Measurements from ENCODE around the gene BCL11B.

BCL11B gene

GRCh38 chr14:99132821-99133635 lies 139.0 kb downstream of the BCL11B start:
- Mint-ChIP-seq H3K36me3 (ENCODE audit: low read depth) (no peaks in the 10 kb centered on the region), H3K9me3 (no peaks in the 10 kb centered on the region), H3K27me3 (ENCODE audit: low read depth) (no peaks in the 10 kb centered on the region), H3K27ac (no peak overlapping the region), H3K4me3 (no peak overlapping the region), H3K4me1 (ENCODE audit: low read depth) (peaks cover 7% of the 10 kb centered on the region)
- DNase-seq (ENCODE audit: low spot score) = no peak

- Mint-ChIP-seq H3K4me3 (no peak overlapping the region), H3K4me1 (ENCODE audit: low read depth) (peaks cover 7% of the 10 kb centered on the region), H3K9me3 (no peaks in the 10 kb centered on the region), H3K27ac (no peak overlapping the region), H3K27me3 (ENCODE audit: low read depth) (no peaks in the 10 kb centered on the region), H3K36me3 (ENCODE audit: low read depth) (no peaks in the 10 kb centered on the region)
- DNase-seq (ENCODE audit: low spot score) = no peak
Measured at GRCh38 chr14:99131632-99132271, 140.2 kb downstream of the BCL11B start.

GRCh38 chr14:99129998-99130397 lies 142.0 kb downstream of the BCL11B start:
- no peaks in the 10 kb centered on the region for H3K9me3 Mint-ChIP-seq
- no peak overlapping the region for H3K4me3 Mint-ChIP-seq
- no peak for DNase-seq (ENCODE audit: low spot score)
- no peak overlapping the region for H3K27ac Mint-ChIP-seq
- H3K36me3 Mint-ChIP-seq (ENCODE audit: low read depth) = no peaks in the 10 kb centered on the region
- H3K27me3 Mint-ChIP-seq (ENCODE audit: low read depth) = no peaks in the 10 kb centered on the region
- H3K4me1 Mint-ChIP-seq (ENCODE audit: low read depth) = peaks cover 7% of the 10 kb centered on the region

GRCh38 chr14:99129211-99129696 lies 142.7 kb downstream of the BCL11B start:
- H3K27ac Mint-ChIP-seq = no peak overlapping the region
- peaks cover 7% of the 10 kb centered on the region for H3K4me1 Mint-ChIP-seq (ENCODE audit: low read depth)
- H3K27me3 Mint-ChIP-seq (ENCODE audit: low read depth) = no peaks in the 10 kb centered on the region
- H3K4me3 Mint-ChIP-seq = no peak overlapping the region
- no peaks in the 10 kb centered on the region for H3K36me3 Mint-ChIP-seq (ENCODE audit: low read depth)
- no peaks in the 10 kb centered on the region for H3K9me3 Mint-ChIP-seq
- DNase-seq (ENCODE audit: low spot score) = no peak

GRCh38 chr14:99128185-99128584 lies 143.8 kb downstream of the BCL11B start:
- Mint-ChIP-seq H3K36me3 (ENCODE audit: low read depth) (no peaks in the 10 kb centered on the region), H3K4me3 (no peak overlapping the region), H3K27ac (no peak overlapping the region), H3K27me3 (ENCODE audit: low read depth) (no peaks in the 10 kb centered on the region), H3K4me1 (ENCODE audit: low read depth) (peaks cover 7% of the 10 kb centered on the region), H3K9me3 (no peaks in the 10 kb centered on the region)
- no peak for DNase-seq (ENCODE audit: low spot score)

GRCh38 chr14:99127651-99128167 lies 144.3 kb downstream of the BCL11B start:
- Mint-ChIP-seq H3K4me1 (ENCODE audit: low read depth) (peaks cover 7% of the 10 kb centered on the region), H3K27ac (no peak overlapping the region), H3K9me3 (no peaks in the 10 kb centered on the region), H3K36me3 (ENCODE audit: low read depth) (no peaks in the 10 kb centered on the region), H3K4me3 (no peak overlapping the region), H3K27me3 (ENCODE audit: low read depth) (no peaks in the 10 kb centered on the region)
- no peak for DNase-seq (ENCODE audit: low spot score)

GRCh38 chr14:99125616-99126431 lies 146.2 kb downstream of the BCL11B start:
- Mint-ChIP-seq H3K27ac (no peak overlapping the region), H3K4me1 (ENCODE audit: low read depth) (peaks cover 7% of the 10 kb centered on the region), H3K36me3 (ENCODE audit: low read depth) (no peaks in the 10 kb centered on the region), H3K27me3 (ENCODE audit: low read depth) (no peaks in the 10 kb centered on the region), H3K4me3 (no peak overlapping the region), H3K9me3 (no peaks in the 10 kb centered on the region)
- no peak for DNase-seq (ENCODE audit: low spot score)

- DNase-seq (ENCODE audit: low spot score) = no peak
- H3K4me3 Mint-ChIP-seq = no peak overlapping the region
- no peaks in the 10 kb centered on the region for H3K9me3 Mint-ChIP-seq
Measured at GRCh38 chr14:99125113-99125512, 146.9 kb downstream of the BCL11B start.

GRCh38 chr14:99124482-99125105 lies 147.4 kb downstream of the BCL11B start:
- Mint-ChIP-seq H3K27ac (no peak overlapping the region), H3K4me1 (ENCODE audit: low read depth) (peaks cover 4% of the 10 kb centered on the region), H3K36me3 (ENCODE audit: low read depth) (no peaks in the 10 kb centered on the region), H3K9me3 (no peaks in the 10 kb centered on the region), H3K27me3 (ENCODE audit: low read depth) (peaks cover under 1% of the 10 kb centered on the region), H3K4me3 (no peak overlapping the region)
- DNase-seq (ENCODE audit: low spot score) = no peak

More at GRCh38 chr14:99125113-99125512, 146.9 kb downstream of the BCL11B start:
- Mint-ChIP-seq H3K4me1 (ENCODE audit: low read depth) (peaks cover 5% of the 10 kb centered on the region), H3K27me3 (ENCODE audit: low read depth) (no peaks in the 10 kb centered on the region), H3K27ac (no peak overlapping the region), H3K36me3 (ENCODE audit: low read depth) (no peaks in the 10 kb centered on the region)

- H3K9me3 Mint-ChIP-seq = no peaks in the 10 kb centered on the region
- H3K27ac Mint-ChIP-seq = no peak overlapping the region
- no peaks in the 10 kb centered on the region for H3K4me1 Mint-ChIP-seq (ENCODE audit: low read depth)
- H3K27me3 Mint-ChIP-seq (ENCODE audit: low read depth) = peaks cover 10% of the 10 kb centered on the region
- H3K36me3 Mint-ChIP-seq (ENCODE audit: low read depth) = no peaks in the 10 kb centered on the region
- no peak overlapping the region for H3K4me3 Mint-ChIP-seq
- DNase-seq (ENCODE audit: low spot score) = no peak
Measured at GRCh38 chr14:99123208-99123870, 148.7 kb downstream of the BCL11B start.

GRCh38 chr14:99122521-99123125 lies 149.4 kb downstream of the BCL11B start:
- H3K36me3 Mint-ChIP-seq (ENCODE audit: low read depth) = no peaks in the 10 kb centered on the region
- no peak overlapping the region for H3K4me3 Mint-ChIP-seq
- no peaks in the 10 kb centered on the region for H3K9me3 Mint-ChIP-seq
- DNase-seq (ENCODE audit: low spot score) = no peak
- H3K27me3 Mint-ChIP-seq (ENCODE audit: low read depth) = peaks cover 15% of the 10 kb centered on the region
- H3K4me1 Mint-ChIP-seq (ENCODE audit: low read depth) = peaks cover 1% of the 10 kb centered on the region
- no peak overlapping the region for H3K27ac Mint-ChIP-seq

- Mint-ChIP-seq H3K36me3 (ENCODE audit: low read depth) (no peaks in the 10 kb centered on the region), H3K27ac (no peak overlapping the region), H3K27me3 (ENCODE audit: low read depth) (peaks cover 19% of the 10 kb centered on the region), H3K4me1 (ENCODE audit: low read depth) (peaks cover 1% of the 10 kb centered on the region), H3K9me3 (no peaks in the 10 kb centered on the region), H3K4me3 (no peak overlapping the region)
- DNase-seq (ENCODE audit: low spot score) = no peak
Measured at GRCh38 chr14:99121319-99121875, 150.6 kb downstream of the BCL11B start.

Measured in T-helper 2 cell treated with Interferon-gamma antibody and Interleukin-4, amounts not matched to agents 5 μg/mL and 100 μg/mL, for 36 hours (primary cell).